Bronchial epithelial cell (primary cell): ENCODE results near the gene AGPAT3. TPM values are rescaled to one million over a fixed set of nuclear protein-coding genes. Genes with fewer than 3 reads are reported as not detected.

Experiments used
- DNase-seq: peaks from one replicate; pipeline ENCODE4 v3.0.0-alpha.2; 2010; ENCODE audit warnings: low read depth
- FAIRE-seq: peaks from 2 replicates; lab custom pipeline; 2011; peaks lifted over from hg19 to GRCh38; lab: Jason Lieb, UNC
- H3K27me3 ChIP-seq: 2 replicates; pipeline ENCODE4 v1.5.1; 2011; ENCODE audit warnings: low read length; ENCODE audit not compliant: control insufficient read depth, insufficient read depth
- H3K36me3 ChIP-seq: 2 replicates; pipeline ENCODE4 v1.5.1; 2011; ENCODE audit warnings: low read length; ENCODE audit not compliant: control insufficient read depth, insufficient read depth
- H3K4me3 ChIP-seq: 2 replicates; pipeline ENCODE4 v1.5.1; 2011; ENCODE audit warnings: mild to moderate bottlenecking, low read depth, low read length, control low read depth
- total RNA-seq: library from RNA; depleted of rRNA; stranded (reverse); fragments of >200 nt; gene quantifications from 2 replicates; pipeline ENCODE4 v1.2.1, GENCODE V29; 2014
- TF ChIP-seq, protein P1 (sequence below): IDR thresholded peaks from 2 replicates; pipeline ENCODE4 v1.5.1; 2011; ENCODE audit warnings: mild to moderate bottlenecking, moderate library complexity, low read length, control low read depth, inconsistent platforms; ENCODE audit not compliant: insufficient read depth, severe bottlenecking

The AGPAT3 gene
- total RNA-seq, 1 donor from 2014 or later: 40.5 TPM

DNA sequence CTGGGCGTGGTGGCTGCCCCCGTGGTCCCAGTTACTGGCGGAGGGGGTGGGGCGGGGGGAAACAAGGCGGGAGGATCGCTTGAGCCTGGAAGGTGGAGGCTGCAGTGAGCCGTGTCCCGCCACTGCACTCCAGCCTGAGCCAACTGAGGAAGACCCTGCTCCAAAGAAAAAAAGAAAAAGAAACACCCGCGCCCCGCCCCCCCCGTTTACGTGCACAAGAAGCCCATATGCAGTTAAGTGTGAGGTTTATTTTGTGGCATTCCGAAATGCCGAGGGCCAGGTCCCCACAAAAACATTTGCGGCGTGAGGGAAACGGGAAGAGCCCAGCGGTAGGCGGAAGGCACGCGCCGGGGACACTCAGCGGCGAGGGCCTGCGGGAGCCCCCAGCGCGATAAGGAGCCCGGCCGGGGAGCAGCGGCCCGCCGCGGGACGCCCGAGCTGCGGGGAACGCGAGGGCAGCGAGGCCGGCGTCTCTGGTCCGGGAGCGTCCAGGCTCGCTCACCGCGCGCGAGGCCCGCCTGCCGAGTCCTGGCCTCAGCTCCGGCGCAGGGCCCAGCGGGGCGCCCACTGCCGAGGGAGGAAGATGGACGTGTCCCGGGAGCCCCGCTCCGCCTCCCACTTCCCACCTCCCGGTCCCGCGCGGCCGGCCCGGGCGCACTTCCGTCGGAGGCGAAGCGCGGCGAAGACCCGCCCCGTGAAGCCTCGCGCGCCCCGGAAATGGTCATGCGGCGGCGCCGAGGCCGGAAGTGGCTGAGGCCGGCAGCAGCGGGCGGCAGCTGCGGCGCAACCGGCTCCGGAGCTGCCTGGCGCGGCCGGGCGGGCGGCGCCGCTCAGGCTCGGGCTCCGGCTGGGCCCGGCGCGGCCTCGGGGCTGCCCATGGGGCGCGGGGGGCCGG, 146.8 kb downstream of the AGPAT3 start, which contains the start of gene TRAPPC10:
Gene TRAPPC10 (plus strand): TSS at position 731 of the 895 bp plus-strand sequence. CDS start 185 bp downstream, outside the sequence.
- Histone ChIP-seq H3K4me3 (peak within 1 kb of the TSS; percentile 83), H3K27me3 (no peaks in the 10 kb centered on the region), H3K36me3 (no peaks in the 10 kb centered on the region)
- FAIRE-seq: no peak
- TF ChIP-seq, protein P1, sequence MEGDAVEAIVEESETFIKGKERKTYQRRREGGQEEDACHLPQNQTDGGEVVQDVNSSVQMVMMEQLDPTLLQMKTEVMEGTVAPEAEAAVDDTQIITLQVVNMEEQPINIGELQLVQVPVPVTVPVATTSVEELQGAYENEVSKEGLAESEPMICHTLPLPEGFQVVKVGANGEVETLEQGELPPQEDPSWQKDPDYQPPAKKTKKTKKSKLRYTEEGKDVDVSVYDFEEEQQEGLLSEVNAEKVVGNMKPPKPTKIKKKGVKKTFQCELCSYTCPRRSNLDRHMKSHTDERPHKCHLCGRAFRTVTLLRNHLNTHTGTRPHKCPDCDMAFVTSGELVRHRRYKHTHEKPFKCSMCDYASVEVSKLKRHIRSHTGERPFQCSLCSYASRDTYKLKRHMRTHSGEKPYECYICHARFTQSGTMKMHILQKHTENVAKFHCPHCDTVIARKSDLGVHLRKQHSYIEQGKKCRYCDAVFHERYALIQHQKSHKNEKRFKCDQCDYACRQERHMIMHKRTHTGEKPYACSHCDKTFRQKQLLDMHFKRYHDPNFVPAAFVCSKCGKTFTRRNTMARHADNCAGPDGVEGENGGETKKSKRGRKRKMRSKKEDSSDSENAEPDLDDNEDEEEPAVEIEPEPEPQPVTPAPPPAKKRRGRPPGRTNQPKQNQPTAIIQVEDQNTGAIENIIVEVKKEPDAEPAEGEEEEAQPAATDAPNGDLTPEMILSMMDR: no peak
- DNase-seq: peak; percentile 58

DNA sequence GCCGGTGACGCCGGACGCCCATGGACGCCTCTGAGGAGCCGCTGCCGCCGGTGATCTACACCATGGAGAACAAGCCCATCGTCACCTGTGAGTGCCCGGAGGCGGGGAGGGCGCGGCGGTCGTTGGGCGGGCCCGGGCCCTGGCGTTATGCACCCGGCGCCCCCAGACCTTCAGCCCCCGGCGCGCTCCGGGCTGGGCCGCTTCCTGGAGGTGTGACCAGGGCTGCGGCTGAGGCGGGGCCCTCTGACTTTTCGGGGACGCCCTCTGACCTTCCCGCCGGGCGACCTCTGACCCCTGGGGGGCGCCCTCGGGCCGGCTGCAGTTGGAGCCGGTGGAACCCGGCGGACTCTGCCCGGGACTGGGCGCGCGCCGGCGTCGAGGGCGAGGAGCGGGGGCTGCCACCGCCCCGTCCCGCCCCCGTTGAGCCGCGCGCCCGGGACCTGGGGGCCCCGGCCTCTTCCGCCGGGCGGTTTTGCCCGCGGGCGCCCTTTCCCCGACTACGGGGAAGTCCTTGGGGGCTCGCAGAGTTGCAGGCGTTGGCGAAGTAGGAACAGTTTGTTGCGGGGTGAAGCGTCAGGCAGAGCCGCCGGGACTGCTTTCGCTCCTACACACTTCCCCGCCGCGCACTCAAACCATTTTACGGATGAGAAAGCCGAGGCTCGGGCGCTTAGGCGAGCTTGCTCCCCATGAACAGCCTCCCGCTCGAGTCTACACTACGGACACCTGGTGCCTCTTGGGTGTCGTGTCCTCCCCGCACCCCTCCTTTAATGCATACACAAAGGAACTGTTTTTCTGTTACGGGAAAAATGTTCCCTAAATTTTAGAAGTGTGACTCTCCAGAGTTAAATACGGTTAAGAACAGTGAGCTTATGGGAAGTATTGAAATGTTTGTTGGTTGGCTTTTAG, 147.7 kb downstream of the AGPAT3 start:
- DNase-seq: no peak
- no peak for FAIRE-seq
- H3K4me3 ChIP-seq: peak overlapping the region; percentile 83
- no peaks in the 10 kb centered on the region for H3K36me3 ChIP-seq
- H3K27me3 ChIP-seq: no peaks in the 10 kb centered on the region
- TF ChIP-seq, protein P1: no peak

DNA sequence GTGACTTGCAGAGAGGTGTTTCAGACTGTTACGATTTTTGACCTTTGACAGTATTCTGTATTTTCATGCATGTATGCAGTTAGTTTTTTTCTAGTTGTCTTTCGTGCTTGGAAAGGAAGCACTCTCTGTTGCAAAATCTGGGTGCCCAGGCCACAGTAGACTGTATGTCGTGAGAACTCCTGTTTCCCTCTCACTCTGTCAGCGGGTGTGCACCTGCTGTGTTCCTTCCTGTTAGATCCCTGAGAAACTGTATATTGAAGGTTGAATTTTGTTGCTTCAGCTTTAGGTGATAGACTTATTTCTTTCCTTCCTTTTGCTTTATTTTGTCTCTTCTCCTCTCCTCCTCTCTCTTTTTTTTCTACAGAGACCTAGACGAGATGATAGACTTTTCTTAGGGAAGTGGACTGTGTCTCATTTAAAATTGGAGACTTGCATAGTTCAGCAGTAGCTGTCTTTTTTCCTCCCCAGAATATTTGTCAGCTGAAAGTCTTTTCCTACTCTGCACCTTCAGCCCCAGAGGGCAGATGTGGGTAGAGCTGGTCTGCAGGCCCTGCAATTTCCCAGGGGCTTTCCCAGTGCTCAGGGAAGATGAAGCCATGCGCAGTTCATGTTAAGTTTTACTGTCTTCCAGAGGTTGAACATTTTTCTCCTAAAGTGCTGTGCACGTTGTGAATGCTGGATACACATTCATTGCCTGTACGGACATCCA, 148.5 kb downstream of the AGPAT3 start:
- no peak for DNase-seq
- TF ChIP-seq, protein P1: no peak
- FAIRE-seq: no peak
- Histone ChIP-seq H3K27me3 (no peaks in the 10 kb centered on the region), H3K4me3 (peak overlapping the region; percentile 83), H3K36me3 (no peaks in the 10 kb centered on the region)

DNA sequence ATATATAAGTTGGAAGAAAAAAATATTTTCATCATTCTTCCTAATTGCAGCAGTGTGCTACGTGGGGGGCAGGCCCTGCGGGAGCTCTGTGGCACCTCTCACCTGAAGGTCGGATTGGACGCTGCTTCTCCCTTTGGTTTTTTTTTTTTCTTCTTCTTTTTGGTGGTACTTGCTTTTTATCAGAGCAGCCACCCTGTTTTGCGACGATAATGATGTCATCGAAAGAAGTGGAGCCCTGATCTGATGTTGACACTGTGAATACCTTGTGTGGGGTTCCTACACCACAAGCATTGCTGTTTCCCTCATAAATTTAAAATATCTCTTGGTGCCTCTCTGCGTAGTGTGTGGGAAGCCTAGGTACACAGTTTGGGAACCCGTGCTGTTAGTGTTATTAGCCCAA, 152.6 kb downstream of the AGPAT3 start:
- TF ChIP-seq, protein P1: no peak
- no peak for FAIRE-seq
- Histone ChIP-seq H3K4me3 (no peak overlapping the region), H3K36me3 (no peaks in the 10 kb centered on the region), H3K27me3 (no peaks in the 10 kb centered on the region)
- DNase-seq: no peak

DNA sequence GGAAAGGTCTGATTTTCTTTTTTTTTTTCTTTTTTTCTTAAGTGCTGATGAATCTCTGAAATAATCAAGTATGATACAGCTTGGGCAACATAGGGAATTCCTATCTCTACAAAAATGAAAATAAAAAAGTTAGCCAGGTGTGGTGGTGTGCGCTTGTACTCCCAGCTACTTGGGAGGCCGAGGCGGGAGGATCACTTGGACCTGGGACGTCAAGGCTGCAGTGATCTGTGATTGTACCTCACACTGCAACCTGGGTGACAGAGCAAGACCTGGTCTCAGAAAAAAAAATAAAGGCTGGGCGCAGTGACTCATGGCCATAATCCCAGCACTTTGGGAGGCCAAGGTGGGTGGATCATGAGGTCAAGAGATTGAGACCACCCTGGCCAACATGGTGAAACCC, 153.1 kb downstream of the AGPAT3 start:
- H3K36me3 ChIP-seq: no peaks in the 10 kb centered on the region
- DNase-seq (no peak), FAIRE-seq (no peak)
- H3K27me3 ChIP-seq: no peaks in the 10 kb centered on the region
- H3K4me3 ChIP-seq: no peak overlapping the region
- TF ChIP-seq, protein P1: no peak
